KOPT-K1 (cell line): ENCODE measurements around the gene ZNF512.
"Not testable (repeated sequence)": the region's sequence is repeated elsewhere in the genome, so short reads cannot be mapped to it uniquely, and the experiment has no call there.

Experiments
- H3K27ac ChIP-seq: fragments of 200-600 bp; sonication (generic); 2 replicates; pipeline ENCODE4 v1.5.1; 2016; ENCODE audit warnings: antibody characterized with exemption, mild to moderate bottlenecking, low read depth, low read length; ENCODE audit not compliant: poor library complexity, severe bottlenecking
- H3K36me3 ChIP-seq: fragments of 200-600 bp; sonication (generic); 2 replicates; pipeline ENCODE4 v1.5.1; 2017; ENCODE audit warnings: antibody characterized with exemption, mild to moderate bottlenecking, low read length, moderate library complexity; ENCODE audit not compliant: insufficient read depth
- H3K9me3 ChIP-seq: fragments of 200-600 bp; sonication (generic); 2 replicates; pipeline ENCODE4 v1.5.1; 2017; ENCODE audit warnings: antibody characterized with exemption, low read length, mild to moderate bottlenecking; ENCODE audit not compliant: insufficient read depth, poor library complexity, severe bottlenecking

The ZNF512 gene

DNA sequence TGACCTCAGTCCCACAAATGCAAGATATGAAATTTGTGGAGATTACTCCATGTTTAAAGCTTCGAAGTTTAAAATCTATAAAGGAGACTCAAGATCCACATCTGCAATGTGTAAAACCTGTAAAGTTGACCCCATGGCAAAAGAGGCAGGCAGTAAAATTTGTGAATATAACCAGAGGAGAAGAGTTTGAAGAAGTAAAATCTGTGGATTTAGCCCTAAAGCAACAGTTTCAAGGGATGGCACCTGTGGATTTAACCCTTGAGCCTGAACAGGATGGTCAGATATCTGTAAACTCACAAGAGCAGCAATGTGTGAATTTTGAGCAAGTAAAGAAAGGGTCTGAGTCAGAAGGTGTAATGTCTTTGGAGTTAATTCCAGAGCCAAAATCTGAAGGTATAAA is 11.2 kb upstream of the ZNF512 start:
- Histone ChIP-seq H3K36me3 (no peaks in the 10 kb centered on the region), H3K27ac (no peak overlapping the region), H3K9me3 (peaks cover 23% of the 10 kb centered on the region)

DNA sequence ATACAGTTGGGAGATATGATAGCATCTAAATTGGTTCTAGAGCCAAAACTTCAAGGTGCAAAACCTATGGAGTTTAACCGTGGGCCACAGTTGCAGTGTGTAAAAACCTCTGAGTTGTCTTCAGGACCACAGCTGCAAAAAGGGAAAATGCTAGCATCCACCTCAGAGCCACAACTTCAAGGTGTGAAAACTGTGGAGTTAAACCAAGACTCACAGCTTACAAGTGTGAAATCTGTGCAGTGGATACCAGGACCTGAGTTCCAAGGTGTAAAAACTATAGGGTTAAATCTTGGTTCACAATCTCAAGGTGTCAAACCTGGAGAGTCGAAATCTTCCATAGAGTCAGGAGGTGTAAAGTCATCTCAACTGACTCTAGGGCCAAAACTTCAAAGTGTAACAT is 10.4 kb upstream of the ZNF512 start:
- Histone ChIP-seq H3K9me3 (peaks cover 26% of the 10 kb centered on the region), H3K36me3 (no peaks in the 10 kb centered on the region), H3K27ac (no peak overlapping the region)

DNA sequence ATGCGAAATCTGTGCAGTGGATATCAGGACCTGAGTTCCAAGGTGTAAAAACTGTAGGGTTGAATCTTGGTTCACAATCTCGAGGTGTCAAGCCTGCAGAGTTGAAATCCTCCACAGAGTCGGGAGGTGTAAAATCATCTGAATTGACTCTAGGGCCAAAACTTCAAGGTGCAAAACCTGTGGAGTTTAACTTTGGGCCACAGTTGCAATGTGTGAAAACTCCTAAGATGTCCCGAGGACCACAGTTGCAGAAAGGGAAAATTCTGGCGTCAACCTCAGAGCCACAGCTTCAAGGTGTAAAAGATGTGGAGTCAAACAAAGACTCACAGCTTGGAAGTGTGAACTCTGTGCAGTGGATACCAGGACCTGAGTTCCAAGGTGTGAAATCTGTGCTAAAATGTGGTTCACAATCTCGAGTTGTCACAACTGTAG is 9.8 kb upstream of the ZNF512 start:
- no peak overlapping the region for H3K27ac ChIP-seq
- H3K9me3 ChIP-seq, result peaks cover 31% of the 10 kb centered on the region
- no peaks in the 10 kb centered on the region for H3K36me3 ChIP-seq

DNA sequence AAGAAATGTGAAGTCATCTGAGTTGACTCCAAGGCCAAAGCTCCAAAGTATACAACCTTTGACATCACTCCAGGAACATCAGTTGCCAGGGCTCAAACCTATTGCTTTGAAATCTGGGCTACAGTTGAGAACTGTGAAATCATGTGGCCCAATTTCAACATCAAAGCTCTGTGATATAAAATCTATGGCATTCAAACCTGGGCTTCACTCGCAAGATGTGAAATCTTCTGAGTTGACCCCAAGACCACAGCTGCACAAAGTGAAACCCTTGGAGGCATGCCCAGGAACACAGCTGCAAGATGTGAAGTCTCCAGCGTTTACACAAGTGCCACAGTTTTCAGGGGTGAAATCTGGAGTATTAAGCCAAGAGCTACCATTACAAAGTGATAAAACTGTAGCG is 9.4 kb upstream of the ZNF512 start:
- H3K9me3 ChIP-seq, result peaks cover 31% of the 10 kb centered on the region
- H3K27ac ChIP-seq, result no peak overlapping the region
- H3K36me3 ChIP-seq, result no peaks in the 10 kb centered on the region

DNA sequence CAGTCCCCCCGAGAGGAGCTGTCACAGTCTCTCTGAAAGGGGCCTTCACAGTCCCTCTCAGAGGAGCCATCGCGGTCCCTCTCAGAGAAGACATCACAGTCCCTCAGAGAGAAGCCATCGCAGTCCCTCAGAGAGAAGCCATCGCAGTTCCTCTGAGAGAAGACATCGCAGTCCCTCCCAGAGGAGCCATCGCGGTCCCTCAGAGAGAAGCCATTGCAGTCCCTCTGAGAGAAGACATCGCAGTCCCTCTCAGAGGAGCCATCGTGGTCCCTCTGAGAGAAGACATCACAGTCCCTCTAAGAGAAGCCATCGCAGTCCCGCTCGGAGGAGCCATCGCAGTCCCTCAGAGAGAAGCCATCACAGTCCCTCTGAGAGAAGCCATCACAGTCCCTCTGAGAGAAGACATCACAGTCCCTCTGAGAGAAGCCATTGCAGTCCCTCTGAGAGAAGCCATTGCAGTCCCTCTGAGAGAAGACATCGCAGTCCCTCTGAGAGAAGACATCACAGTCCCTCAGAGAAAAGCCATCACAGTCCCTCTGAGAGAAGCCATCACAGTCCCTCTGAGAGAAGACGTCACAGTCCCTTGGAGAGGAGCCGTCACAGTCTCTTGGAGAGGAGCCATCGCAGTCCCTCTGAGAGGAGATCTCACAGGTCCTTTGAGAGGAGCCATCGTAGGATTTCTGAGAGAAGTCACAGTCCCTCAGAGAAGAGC is 1.3 kb upstream of the ZNF512 start:
- H3K9me3 ChIP-seq, result peaks cover 18% of the 10 kb centered on the region
- H3K27ac ChIP-seq, result no peak overlapping the region
- no peaks in the 10 kb centered on the region for H3K36me3 ChIP-seq

DNA sequence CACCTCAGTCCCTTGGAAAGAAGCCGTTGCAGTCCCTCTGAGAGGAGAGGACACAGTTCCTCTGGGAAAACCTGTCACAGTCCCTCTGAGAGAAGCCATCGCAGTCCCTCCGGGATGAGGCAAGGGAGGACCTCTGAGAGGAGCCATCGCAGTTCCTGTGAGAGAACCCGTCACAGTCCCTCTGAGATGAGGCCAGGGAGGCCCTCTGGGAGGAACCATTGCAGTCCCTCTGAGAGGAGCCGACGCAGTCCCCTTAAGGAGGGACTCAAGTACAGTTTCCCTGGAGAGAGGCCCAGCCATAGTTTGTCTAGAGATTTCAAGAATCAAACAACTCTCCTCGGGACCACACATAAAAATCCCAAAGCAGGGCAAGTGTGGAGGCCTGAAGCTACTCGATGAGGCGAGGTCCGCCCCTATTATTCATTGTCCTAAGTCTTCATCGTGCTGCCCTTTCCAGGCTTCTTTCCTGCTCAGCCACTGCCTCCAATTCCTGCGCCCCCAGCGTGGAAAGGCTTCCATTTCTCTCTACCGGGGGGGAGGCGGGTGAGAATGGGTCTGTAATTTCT is 630 bp upstream of the ZNF512 start:
- H3K9me3 ChIP-seq, result peaks cover 17% of the 10 kb centered on the region
- H3K36me3 ChIP-seq, result no peaks in the 10 kb centered on the region; the same call in 1 of the 2 replicates
- H3K27ac ChIP-seq, result peak overlapping the region; percentile 71

DNA sequence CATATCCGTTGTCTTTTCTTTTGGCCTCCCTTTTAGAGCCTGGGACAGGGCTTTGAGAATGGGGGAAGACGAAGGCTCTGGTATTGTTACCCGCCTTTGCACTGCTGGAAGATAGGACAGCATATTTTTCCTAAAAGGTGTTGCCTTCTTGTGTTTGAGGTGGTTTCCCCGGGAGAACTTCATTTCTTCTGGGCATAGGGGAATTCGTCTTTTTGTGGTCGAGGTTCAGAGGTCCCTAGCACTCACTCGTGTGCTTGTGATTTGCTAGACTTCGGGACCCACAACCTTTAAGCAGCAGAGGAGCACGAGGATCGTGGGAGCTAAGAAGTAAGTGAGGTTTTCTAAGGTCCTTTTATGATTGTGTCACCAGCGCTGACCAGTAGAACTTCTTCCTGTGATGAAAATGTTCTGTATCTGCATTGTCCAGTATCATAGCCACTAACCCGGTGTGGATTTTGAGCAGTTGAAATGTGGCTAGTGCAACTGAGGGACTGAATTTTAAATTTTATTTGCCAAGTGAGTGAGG is 611 bp downstream of the ZNF512 start:
- Histone ChIP-seq H3K9me3 (peaks cover 5% of the 10 kb centered on the region), H3K27ac (peak overlapping the region; percentile 71), H3K36me3 (no peaks in the 10 kb centered on the region; the same call in 1 of the 2 replicates)

DNA sequence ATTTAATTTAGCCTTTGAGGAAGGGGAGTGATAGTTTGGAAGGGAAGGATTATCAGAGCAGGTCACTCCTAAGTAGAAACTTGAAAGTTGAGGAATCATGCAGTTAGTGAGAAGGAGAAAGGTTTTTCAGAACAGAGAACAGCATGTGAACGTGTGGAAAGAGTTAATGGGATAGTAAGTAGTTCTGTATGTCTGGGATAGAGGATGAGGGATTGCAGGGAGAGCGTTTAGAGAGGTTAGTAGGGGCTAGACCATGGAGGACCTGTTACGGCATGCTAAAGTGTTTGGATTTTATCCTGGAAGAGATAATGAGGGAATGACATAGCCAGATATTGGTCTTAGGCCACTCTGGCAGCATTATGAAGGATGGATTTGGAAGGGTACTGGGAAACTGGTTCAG is 1.8 kb downstream of the ZNF512 start:
- no peak overlapping the region for H3K27ac ChIP-seq
- H3K9me3 ChIP-seq, result peaks cover 2% of the 10 kb centered on the region
- H3K36me3 ChIP-seq, result no peaks in the 10 kb centered on the region; the same call in 1 of the 2 replicates

DNA sequence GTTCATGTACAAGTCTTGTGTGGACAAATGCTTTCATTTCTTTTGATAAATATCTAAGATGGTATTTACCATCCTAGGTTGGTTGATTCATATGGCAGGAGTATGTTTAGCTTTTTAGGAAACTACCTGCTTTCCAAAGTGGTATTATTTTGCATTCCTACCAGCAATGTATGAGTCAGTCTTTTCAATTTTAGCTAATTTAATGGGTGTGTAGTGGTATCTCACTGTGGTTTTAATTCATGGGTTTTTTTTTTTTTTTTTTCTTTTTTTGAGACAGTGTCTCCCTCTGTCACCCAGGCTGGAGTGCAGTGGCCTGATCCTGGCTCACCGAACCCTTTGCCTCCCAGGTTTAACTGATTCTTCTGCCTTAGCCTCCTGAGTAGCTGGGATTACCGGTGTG is 4.2 kb downstream of the ZNF512 start:
- H3K27ac ChIP-seq, result no peak overlapping the region
- peaks cover 7% of the 10 kb centered on the region for H3K36me3 ChIP-seq
- H3K9me3 ChIP-seq, result peaks cover 26% of the 10 kb centered on the region

DNA sequence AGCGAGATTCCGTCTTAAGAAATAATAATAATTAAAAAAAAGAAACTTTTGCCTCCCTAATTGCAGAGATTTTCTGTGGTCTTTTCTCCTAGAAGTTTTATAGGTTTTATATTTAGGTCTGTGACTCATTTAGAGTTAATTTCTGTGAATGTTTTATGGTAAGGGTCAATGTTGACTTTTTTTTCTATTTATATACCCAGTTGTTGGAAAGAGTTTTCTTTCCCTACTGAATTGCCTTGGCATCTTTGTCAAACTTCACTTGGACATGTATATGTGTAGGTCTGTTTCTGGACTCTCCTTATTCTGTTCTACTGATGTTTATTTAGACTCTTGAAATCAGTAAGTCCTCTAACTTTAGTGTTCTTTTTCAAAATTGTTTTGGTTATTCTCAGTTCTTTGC is 5.5 kb downstream of the ZNF512 start:
- Histone ChIP-seq H3K9me3 (peaks cover 39% of the 10 kb centered on the region), H3K36me3 (peaks cover 15% of the 10 kb centered on the region), H3K27ac (no peak overlapping the region)

DNA sequence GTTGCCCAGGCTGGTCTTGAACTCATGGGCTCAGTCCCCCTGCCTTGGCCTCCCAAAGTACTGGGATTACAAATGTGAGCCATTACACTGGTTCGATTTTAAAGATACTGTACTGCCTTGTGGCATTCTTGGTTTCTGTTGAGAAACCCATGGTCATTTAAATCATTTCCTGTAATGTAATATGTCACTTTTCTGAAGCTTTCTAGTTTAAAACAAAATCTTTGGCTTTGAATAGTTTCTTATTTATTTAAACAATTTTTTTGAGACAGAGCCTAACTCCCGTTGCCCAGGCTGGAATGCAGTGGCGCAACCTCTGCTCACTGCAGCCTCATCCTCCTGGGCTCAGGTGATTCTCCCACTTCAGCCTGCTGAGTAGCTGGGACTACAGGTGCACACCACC is 8.9 kb downstream of the ZNF512 start:
- Histone ChIP-seq H3K27ac (no peak overlapping the region), H3K9me3 (peaks cover 69% of the 10 kb centered on the region), H3K36me3 (peaks cover 24% of the 10 kb centered on the region)

DNA sequence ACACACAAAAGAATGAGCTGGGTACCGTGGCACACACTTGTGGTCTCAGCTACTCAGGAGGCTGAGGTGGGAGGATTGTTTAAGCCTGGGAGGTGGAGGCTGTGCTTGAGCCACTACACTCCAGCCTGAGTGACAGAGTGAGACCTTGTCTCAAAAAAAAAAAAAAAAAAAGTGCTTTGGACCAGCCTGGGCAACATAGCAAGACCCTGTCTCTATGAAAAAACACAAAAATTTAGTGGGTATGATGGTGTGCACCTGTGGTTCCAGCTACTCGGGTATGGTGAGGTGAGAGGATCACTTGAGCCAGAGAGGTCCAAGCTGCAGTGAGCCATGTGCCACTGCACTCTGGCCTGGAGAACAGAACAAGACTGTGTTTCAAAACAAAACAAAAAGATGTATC is 10.4 kb downstream of the ZNF512 start:
- Histone ChIP-seq H3K27ac (no peak overlapping the region), H3K9me3 (peaks cover 69% of the 10 kb centered on the region), H3K36me3 (peaks cover 38% of the 10 kb centered on the region)

DNA sequence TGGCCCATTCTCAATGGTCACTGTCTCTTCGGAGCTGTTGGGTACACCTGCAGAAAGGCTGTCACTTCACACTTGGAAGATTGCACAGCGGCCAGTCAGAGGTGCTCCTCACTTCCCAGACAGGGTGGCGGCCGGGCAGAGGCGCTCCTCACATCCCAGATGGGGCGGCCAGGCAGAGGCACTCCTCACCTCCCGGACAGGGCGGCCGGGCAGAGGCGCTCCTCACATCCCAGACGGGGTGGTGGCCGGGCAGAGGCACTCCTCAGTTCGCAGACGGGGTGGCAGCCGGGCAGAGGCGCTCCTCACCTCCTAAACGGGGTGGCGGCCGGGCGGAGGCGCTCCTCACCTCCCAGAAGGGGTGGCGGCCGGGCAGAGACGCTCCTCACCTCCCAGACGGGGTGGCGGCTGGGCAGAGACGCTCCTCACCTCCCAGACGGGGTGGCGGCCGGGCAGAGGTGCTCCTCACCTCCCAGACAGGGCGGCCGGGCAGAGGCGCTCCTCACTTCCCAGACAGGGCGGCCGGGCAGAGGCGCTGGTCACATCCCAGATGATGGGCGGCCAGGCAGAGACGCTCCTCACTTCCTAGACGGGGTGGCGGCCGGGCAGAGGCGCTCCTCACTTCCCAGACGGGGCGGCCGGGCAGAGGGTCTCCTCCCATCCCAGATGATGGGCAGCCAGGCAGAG is 11.3 kb downstream of the ZNF512 start:
- H3K9me3 ChIP-seq, result peaks cover 69% of the 10 kb centered on the region
- H3K27ac ChIP-seq, result not testable (repeated sequence)
- peaks cover 45% of the 10 kb centered on the region for H3K36me3 ChIP-seq

DNA sequence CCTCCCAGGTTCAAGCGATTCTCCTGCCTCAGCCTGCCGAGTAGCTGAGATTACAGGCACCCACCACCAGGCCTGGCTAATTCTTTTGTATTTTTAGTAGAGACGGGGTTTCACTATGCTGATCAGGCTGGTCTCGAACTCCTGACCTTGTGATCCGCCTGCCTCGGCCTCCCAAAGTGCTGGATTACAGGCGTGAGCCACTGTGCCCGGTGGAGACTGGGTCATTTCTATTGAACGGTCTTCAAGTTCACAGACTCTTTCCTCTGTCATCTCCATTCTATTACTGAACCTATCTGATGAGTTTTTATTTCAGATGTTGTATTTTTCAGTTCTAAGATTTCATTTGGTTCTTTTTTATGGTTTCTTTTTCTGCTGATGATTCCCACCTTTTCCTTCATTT is 12.6 kb downstream of the ZNF512 start:
- H3K27ac ChIP-seq, result not testable (repeated sequence)
- peaks cover 59% of the 10 kb centered on the region for H3K9me3 ChIP-seq
- peaks cover 56% of the 10 kb centered on the region for H3K36me3 ChIP-seq

DNA sequence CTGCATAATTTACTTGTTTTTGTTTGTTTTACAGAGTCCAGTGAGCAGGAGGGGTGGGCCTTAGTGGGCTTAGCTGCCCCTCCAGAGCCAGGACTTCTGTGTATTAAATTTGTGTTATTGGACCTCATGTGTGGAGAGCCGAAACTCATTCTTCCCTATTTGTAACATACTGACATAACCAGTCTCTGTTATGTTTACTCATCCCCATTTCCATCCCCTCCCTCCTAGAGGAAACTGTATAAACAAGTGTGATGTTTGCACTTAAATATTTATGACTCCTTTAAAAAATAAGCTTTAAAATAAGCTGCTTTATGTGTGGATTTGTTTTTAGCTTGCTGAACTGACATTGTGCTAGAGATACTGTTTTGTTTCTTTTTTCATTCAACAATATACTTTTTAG is 13.8 kb downstream of the ZNF512 start:
- Histone ChIP-seq H3K27ac (no peak overlapping the region), H3K36me3 (peaks cover 62% of the 10 kb centered on the region), H3K9me3 (peaks cover 47% of the 10 kb centered on the region)
